ENCODE data around the gene SDC3.
A peak's percentile ranks its signal among the peaks of the same experiment; 100 is the strongest.

The SDC3 gene

DNA sequence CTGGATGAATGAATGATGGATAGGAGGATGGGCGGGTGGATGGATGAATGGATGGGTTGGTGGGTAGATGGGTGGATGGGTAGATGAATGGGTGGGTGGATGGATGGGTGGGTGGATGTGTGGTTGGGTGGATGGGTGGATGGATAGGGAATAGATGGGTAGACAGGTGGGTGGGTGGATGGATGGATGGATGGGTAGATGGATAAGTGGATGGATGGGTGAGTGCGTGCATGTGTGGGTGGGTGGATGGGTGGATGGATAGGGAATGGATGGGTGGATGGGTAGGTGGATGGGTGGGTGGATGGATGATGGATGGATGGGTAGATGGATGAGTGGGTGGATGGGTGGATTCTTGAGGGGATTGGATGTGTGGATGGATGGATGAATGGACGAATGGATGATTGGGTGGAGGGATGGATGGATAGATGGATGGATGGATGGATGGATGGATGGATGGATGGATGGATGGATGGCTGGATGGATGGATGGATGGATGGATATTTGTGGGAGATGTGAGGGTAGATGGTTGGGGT, 68.7 kb downstream of the SDC3 start:
- no peak overlapping the region for H3K27ac ChIP-seq
- no peak overlapping the region for H3K4me3 ChIP-seq

DNA sequence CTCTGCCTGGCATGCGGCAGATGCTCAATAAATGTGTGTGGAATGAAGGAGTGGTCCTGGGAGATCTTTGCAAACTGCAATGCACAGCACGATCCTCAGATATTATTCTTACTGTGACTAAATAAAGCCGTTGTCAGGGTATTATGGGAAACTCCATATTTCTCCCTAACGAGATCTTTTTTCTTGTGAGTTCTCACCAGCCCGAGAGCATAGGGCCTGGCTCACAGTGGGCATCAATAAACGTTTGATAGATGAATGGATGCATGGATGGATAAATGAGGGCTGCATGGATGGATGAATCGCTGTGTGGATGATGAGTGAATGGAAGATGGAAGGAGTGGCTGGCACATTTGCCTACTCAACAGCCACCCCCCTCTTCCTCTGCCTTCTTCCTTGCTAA, 69.6 kb downstream of the SDC3 start:
- Histone ChIP-seq H3K4me3 (no peak overlapping the region), H3K27ac (no peak overlapping the region)

DNA sequence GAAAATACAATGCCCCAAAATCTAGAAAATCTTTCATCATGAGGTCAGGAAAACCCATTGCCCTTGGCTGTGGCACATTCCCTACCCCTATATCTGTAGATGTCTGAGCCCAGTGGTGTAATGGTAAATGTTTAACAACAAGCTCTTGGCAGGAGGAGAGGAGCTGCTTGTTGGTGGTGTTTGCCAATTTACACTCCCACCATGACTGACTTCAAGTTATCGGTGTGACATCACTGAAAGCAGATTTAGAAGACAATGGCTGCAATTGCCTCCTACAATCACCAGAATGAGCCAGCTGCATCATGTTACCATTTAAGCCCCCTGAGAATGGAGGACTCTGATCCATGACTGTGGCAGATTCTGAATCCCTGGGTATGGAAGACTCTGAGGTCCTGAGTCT, 70.9 kb downstream of the SDC3 start:
- Histone ChIP-seq H3K27ac (no peak overlapping the region), H3K4me3 (no peak overlapping the region)

DNA sequence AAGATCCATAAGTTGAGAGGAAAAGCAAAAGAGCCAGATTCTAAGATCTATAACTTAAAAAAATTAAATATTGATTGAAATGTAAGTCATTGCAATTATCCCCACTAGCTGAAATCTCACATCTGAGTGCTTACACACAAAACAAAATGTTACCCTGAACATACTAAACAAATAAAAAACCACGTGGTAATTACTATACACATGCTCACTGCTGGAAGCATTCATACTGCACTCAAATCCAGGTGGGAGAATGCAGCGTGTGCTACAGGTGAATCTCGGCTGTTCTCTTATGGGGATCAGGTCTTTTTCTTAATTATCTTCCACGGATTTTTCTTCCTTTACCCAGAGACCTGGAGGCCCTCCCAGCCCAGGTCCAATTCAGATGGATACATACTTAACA, 74.3 kb downstream of the SDC3 start:
- Histone ChIP-seq H3K4me3 (no peak overlapping the region), H3K27ac (no peak overlapping the region)

DNA sequence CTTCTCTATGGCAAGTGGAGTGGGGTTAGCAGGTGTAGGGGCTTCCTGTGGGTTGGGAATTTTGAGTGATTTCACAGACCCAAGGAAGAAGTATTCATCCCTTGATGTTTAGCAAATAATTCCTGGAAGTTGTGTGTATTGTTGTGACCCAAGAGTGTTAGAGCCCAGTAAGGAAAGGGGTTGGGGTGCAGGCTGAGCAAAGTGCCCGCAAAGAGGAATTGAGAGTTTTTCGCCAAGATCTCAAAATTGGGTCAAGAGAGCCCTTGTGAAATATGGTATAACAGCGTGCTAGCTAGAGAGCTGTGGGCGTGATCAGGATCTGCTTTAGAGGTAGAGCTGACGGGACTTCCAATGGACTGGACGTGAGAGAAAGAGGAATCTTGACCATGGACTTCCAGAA, 78.0 kb downstream of the SDC3 start:
- H3K4me3 ChIP-seq: no peak overlapping the region

DNA sequence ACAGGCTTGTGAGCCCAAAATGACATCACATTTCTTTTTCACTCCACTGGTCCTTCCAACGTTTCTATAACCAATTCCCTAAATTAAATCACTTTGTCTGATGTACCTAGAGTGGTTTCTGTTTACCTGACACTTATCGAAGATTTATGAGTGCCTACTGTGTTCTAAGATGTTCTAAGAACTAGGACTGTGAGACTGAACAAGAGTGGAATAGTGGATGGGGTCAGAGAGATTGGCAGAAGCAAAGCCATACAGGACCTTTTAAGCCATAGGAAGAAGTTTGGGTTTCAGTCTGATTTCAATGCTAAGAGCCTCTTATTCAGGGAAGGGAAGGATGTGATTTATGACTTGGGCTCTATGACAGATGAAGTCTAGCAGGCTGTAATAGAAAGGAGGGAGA, 78.7 kb downstream of the SDC3 start:
- H3K27ac ChIP-seq: no peak overlapping the region

More for the DNA sequence above, 78.0 kb downstream of the SDC3 start:
- no peak overlapping the region for H3K27ac ChIP-seq

DNA sequence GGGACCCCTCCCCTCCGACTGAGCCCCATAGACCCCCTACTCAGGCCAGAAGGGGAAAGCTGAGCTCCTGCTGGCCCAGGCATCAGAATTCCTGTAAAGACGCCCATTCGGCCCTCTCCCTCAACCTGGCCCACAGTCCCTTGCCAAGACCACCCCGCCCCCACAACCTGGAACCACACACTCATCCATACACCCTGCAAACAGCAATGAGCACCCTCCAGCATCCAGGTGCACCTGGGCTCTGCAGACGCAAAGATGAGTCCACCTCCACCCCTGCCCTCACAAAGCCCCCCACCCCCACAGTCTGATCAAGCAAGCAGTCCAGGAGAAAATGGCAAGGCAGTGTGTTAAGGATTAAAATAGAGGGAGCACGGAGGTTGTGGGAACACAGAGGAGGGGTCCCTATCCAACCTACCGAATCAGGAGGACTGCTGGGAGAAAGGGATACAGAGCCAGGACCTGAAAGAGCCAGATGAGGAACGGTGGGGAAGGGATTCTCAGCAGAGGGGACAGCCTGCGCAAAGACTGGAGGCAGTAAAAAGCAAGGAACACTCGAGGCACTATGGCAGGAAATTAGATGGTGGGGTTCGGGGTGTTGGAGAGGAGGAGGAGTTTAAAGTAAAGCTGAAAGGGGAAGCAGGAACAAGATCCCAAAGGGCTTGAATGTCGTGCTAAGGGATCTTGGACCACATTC, 83.7 kb downstream of the SDC3 start:
- Histone ChIP-seq H3K4me3 (peak overlapping the region in 2 of 7 experiments; percentile 17 to 33), H3K27ac (peak overlapping the region in 3 of 21 experiments; percentile 30 to 72 (median 68))

More for the DNA sequence above, 78.7 kb downstream of the SDC3 start:
- no peak overlapping the region for H3K4me3 ChIP-seq

DNA sequence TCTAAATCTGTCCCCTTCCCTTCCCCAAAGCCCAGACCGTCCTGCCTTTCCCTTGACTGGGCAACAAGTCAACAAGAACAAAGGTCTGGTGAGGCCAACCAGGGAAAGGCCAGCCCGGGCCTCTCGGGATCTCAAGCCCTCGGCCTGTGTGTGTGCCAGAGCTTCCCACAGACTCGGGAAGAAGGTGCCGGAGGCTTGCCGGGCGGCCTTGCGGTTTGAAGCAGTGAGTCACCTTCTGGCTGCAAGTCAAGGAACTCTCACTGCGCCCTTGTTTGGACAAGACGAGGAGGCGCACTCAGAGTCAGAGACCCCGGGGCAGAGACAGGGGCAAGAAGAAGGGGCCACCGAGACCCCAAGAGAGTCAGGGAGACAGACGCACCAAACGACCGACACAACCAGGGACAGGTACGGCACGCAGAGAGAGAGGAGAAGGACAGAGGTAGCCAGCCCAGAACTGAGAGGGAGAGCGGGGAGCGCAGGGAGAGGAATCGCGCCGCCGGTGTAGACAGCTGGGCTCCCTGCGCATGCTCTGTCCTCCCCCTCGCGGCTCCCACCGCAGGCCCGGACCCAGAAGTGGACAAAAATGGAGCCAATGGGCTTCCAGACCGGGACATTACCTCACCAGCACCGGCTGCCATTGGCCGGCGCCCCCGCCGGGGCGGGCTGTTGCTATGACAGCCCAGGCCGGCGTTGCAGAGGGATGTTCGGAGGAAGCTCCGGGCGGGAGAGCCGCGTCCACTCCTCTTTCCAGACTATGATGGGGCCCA, 84.4 kb downstream of the SDC3 start:
- Histone ChIP-seq H3K27ac (peak overlapping the region in 19 of 21 experiments; percentile 24 to 88 (median 68)), H3K4me3 (peak overlapping the region in 6 of 7 experiments; percentile 6 to 33 (median 14))

DNA sequence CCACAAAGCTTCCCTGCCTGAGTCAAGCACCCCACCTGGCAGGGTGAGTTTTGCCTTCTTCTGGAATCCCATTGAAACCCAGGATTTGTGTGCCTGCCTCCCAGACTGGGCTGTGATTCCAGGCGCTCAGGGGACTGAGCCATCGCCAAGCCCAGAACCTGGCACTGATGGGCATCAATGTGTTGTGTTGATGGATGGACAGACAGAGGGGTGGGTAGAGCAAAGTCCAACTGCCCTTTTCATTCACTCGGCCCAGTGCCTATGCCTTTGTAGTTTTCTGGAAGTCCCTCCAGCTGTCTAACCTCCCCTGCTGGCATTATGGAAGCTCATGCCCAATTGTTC, 85.0 kb downstream of the SDC3 start:
- H3K4me3 ChIP-seq: peak overlapping the region in 1 of 7 experiments; percentile 33
- H3K27ac ChIP-seq: peak overlapping the region in 12 of 21 experiments; percentile 33 to 88 (median 74)

DNA sequence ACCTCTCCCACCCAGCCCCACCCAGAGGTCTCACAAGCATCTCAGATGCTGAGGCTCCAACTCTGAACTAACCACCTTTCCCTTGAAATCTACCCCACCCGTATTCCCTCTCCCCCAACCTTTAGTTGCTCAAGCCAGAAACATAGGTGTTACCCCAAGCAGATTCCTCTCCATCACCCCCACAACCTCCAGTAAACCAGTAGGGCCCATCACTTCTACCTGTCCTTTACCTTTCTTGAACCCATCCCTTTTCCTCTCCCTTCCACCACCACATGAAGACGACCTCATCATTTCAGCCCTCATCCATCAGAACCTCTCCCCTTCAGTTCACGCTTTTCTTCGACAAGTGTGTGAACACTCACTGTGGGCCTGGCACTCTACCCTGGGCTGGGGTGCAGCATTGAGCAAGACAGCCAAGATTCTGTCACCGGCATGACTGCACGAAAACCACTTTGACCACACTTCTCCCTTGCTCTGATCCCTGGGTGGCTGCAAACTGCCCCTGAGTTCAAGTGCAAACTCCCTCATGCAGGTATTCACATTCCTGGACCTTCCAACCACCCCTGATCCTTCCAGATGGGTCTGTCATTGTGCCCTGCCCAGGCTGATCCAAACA, 85.5 kb downstream of the SDC3 start:
- Histone ChIP-seq H3K4me3 (no peak overlapping the region), H3K27ac (peak overlapping the region in 5 of 21 experiments; percentile 63 to 84 (median 76))

DNA sequence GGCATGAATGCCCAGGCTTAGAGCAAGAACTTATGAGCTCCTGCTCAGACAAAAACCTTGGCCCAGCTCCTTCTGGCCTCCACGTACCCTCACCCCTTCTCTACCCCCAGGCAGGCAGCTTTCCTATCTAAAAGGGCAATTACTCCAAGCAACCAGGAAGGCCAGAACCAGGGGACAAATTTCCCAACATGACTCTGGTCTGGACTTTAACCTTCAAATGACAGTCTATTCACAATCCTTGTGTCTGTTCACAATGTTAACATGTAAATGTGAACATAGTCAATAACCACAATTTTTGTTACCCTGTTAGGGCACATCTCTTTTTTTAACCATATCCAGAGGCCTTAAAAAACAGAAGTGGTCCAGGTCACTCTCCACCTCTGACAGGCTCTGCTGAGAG, 86.6 kb downstream of the SDC3 start:
- H3K4me3 ChIP-seq: no peak overlapping the region
- H3K27ac ChIP-seq: no peak overlapping the region

DNA sequence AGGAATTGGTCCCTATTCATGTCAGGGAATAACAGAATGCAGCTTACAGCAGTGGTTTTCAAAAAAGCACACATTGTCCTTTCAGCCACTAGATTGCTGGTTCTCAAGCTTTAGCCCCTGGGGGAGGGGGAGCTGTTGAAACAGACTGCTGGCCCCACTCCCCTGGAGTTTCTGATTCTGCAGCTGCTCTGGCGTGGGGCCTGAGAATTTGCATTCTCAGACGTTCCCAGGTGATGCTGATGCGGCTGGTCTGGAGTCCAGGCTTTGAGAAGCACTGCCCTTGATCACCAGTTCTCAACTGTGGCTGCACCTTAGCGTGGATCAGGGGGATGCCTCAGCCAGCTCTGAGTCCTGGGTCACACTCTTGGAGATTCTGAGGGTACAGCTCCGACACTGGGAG, 88.3 kb downstream of the SDC3 start:
- Histone ChIP-seq H3K27ac (no peak overlapping the region), H3K4me3 (no peak overlapping the region)

Data from skin epidermis (tissue), 12 donors.